ENCODE data around the gene ZNF554.
"Not testable (repeated sequence)": the region's sequence is repeated elsewhere in the genome, so short reads cannot be mapped to it uniquely, and the experiment has no call there.

ZNF554 gene

DNA sequence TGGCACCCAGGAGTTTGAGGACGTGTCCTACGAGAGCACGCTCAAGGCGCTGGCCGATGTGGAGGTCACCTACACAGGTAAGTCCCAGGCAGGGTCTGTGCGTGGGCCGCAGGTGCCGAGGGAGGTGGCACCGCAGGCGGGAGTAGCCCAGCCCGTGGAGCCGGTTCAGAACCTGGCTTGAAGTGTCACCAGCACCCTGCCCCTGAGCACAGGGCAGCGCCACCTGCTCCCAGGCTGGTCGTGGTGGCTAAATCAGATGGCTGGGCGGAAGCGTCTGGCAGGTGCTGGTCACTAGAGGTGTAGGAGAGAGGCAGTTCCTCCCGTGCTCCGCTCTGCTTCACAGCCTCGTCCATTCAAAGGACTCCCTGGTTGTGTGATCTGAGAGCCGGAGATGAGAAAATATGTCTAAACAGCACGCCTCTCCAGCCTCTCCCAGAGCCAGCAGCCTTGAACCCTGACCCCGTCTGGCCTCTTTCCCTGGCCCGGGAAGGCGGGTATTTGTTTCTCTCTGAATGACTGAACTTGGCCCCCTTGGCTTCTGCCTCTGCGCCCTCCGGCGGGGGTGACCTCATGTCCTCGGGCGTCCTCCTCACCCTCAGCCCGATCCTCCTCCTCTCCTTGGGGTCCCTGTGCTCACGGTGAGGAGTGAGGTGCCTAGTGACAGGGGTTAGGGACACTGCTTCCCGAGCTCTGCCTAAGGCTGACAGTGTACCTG is 29.0 kb upstream of the ZNF554 start:
- no peak for DNase-seq (ENCODE audit: low read depth)

DNA sequence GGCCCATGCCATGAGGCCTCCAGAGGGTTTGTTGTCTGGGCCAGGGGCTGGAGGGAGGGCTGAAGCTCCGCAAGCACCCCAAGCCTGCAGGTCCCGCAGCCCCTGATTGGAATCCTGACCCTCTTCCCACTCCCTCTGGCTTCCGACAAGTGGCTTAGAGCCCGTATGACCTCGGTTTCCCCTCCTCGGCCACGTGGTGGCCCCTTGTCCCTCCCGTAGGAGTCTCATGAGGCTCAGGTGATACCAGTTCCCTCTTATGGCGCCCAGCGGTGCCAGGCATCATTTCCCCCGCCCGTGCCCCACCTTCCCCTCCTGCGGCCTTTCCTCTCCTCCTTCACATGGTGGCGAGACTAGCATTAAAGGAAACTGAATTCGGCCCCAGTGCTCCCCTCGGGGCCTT is 28.2 kb upstream of the ZNF554 start:
- DNase-seq (ENCODE audit: low read depth) = no peak

DNA sequence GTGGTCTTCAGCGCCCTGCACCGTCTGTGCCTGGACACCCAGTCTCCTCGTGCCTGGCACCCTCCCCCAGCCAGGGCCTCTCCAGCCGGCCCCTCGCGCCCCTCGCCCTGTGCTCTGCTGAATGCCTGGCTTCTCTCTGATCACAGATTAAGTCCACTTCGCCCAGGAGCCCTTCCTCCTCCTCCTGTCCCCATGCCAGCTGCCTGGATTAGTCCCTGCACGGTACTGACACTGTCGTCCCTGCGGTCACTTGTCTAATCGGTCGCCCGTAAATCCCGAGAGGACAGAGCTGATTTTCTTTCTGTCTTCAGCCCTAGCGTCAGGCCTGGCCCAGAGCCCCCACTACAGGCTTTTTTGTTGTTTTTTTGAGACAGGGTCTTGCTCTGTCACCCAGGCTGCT is 27.8 kb upstream of the ZNF554 start:
- DNase-seq (ENCODE audit: low read depth) = no peak

DNA sequence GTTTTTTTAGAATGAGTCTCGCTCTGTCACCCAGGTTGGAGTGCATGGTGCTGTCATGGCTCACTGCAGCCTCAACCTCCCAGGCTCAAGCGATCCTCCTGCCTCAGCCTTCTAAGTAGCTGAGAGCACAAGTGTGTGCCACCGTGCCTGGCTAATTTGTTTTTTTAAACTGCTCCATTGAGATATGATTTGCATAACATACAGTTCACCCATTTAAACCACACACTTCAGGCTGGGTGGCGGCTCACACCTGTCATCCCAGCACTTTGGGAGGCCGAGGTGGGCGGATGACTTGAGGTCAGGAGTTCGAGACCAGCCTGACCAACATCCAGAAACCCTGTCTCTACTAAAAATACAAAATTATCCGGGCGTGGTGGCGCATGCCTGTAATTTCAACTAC is 27.0 kb upstream of the ZNF554 start:
- DNase-seq (ENCODE audit: low read depth) = not testable (repeated sequence)

DNA sequence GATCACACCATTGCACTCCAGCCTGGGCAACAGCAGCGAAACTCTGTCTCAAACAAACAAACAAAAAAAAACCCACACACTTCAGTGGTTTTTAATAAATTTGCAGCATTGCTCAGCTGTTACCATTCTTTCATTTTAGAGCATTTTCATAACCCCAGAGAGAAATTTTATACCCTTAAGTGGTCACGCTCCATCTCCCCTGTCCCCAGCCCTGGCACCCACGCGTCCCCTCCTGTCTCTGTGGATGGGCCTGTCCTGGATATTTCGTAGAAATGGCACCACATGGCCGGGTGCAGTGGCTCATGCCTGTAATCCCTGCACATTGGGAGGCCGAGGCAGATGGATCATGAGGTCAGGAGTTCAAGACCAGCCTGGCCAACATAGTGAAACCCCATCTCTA is 26.5 kb upstream of the ZNF554 start:
- DNase-seq (ENCODE audit: low read depth) = no peak

DNA sequence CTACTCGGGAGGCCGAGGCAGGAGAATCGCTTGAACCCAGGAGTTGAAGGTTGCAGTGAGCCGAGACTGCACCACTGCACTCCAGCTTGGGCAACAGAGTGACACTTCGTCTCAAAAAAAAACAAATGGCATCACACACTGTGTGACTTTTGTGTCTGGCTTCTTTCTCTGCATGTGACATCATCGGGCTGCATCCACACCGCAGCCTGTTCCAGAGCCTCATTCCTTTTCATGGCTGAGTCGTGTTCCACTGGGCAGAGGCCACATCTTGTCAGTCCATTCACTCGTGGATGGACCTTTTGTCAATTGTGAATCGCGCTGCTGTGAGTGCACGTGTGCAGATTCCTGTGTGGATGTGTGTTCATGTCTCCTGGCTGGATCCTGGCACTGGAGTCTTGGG is 26.1 kb upstream of the ZNF554 start:
- DNase-seq (ENCODE audit: low read depth) = no peak

DNA sequence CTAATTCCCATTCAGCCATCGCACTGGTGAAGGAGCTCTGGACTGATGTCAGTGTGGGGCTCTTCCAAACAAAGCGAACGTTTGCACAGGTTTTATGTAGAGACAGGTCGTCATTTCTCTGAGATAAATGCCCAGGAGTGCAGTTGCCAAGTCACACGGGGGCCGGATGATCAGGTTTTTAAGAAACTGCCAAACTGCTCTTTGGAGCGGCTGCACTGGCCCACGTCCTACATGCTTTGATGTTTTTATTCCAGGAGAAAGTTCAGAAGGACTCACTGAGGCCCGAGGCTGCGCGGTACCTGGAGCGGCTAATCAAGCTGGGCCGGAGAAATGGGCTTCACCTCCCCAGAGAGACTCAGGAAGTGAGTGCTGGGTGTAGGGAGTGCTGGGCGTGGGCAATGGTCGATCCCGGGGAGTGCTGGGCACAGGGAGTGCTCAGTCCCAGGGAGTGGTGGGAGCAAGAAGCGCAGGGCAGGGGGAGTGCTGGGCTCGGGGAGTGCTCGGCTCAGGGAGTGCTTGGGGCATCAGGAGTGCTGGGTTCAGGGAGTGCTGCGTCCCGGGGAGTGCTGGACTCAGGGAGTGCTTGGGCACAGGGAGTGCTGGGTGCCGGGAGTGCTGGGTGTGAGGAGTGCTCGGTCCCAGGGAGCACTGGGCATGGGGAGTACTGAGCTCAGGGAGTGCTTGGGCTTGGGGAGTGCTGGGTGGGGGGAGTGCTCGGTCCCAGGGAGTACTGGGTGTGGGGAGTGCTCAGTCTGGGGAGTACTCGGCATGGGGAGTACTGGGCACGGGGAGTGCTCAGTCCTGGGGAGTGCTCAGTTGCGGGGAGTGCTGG is 23.6 kb upstream of the ZNF554 start:
- DNase-seq (ENCODE audit: low read depth) = no peak

DNA sequence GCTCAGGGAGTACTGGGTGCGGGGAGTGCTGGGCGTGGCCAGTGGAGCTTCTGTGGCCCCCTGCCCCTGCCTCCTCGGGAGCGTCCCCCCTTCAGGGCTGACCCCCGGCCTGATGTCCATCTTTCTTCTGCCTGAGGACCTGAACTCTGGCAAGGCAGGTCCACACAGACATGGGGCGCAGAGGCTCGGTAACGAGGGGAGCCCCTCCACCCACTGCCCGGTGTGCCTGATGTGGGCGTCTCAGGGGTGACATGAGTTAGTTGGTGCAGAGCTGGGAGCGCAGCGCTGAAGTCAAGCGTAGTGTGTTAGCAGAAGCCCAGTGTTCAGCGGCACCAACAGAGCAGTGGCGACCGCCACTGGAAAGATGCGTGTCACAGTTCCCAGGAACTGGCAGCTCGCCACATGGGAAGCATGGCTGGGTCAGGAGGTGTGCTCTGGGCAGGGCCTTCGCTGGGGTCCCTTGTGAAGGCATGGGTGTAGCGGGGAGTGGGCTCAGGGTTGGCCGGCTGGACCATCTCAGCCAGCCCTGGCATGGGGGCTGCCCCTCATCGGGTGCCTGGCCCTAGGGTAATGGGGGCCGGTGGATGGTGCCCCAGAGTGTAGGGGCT is 22.9 kb upstream of the ZNF554 start:
- no peak for DNase-seq (ENCODE audit: low read depth)

DNA sequence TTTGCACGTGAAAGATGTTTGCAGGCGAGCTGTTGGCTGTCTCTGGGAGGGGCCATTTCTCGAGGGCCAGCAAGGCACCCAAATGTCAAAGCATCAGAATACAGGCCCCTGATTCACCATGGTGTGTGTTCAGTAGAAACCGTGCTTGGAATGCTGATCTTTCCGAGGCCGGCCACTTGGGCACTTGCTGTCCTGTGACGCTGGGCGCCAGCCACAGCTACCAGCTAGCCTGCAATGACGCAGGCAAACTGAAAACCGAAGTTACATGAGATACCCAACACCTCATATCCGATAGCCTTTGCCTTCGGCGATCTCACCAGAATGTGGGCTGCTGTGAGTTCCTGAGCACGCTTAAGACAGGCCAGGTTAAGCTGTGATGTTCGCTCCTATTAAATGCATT is 22.4 kb upstream of the ZNF554 start:
- no peak for DNase-seq (ENCODE audit: low read depth)

DNA sequence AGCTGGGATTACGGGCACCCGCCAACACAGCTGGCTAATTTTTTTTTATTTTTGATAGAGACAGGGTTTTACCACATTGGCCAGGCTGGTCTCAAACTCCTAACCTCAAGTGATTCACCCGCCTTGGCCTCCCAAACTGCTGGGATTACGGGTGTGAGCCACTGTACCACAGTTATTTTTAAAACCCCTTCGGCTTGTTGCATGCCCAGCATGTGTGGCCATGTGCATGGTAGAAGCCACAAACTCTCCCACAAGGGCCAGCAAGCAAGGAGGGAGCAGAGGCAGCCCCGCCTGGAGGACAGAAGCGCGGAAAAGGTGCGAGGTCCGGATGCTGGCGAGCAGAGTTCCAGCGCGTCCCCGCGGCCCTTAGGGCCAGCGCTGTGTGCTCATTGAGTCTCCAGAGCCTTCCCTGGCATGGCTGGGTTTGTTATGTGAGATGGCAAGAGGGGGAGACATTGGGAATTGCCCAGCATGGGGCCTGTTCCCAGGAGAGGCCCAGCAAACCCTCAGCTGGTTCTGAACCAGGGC is 21.4 kb upstream of the ZNF554 start:
- no peak for DNase-seq (ENCODE audit: low read depth)

DNA sequence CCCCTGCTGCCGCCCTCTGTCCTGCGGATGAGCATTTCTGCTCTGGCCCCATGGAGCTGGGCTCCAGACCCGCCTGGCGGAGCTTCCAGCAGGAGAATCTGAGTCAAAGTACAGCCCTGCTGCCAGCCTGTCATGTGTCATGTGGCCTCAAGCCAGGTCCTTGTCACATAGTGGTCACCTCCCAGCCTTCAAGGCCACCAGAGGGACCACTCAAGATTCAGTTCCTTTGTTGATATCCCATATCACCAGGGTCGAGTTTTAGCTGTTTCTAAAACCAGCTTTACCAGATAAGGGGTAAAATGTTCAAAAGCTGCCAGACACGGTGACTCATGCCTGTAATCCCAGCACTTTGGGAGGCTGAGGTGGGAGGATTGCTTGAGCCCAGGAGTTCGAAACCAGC is 20.9 kb upstream of the ZNF554 start:
- DNase-seq (ENCODE audit: low read depth) = no peak

DNA sequence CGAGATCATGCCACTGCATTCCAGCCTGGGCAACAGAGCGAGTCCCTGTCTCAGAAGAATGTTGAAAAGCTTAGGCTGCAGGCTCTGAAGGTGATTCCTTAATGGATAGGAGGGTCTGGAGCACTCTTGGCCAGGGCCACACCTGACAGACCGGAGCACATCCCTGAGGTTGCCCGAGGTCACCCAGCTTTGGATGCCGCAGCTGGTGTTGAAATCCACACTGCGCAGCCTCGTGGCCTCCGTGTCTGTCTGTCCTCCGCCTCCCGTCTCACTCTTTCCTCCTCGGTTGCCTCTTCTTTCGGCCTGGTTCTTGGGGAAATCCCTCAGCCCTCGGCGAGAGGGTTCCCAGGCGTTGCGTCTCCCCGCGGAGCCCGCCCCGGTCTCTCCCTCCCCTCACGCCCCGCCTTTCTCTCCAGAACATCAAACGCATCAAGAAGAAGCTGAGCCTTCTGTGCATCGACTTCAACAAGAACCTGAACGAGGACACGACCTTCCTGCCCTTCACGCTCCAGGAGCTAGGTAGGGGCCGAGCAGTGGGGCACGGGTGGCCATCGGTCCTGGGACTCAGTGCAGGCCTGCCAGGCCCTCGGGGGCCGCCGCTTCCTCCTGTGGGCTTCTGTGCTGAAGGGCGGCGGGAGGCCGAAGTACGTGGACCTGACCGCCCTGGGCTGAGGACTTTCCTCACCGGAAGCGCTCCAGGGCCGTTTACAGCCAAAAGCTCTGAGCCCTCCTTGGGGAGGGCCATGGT is 20.2 kb upstream of the ZNF554 start:
- DNase-seq (ENCODE audit: low read depth) = no peak

DNA sequence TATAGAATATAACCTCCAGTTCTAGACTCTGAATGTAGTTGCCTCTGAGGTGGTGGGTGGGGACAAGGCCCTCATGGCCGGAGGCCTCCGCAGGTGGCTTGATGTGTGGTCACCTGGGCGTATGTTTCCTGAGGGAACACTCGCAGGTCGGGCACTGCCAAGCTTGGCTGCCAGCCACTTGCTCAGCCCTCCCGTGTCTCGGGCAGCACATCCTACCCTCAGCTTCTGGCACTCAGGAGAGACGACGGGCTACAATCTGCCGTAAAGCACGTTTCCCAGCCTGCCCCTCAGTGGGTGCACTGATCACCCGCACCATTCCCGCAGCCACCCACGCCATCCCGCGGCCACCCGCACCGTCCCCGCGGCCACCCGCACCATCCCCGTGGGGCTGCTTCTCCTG is 19.2 kb upstream of the ZNF554 start:
- no peak for DNase-seq (ENCODE audit: low read depth)

DNA sequence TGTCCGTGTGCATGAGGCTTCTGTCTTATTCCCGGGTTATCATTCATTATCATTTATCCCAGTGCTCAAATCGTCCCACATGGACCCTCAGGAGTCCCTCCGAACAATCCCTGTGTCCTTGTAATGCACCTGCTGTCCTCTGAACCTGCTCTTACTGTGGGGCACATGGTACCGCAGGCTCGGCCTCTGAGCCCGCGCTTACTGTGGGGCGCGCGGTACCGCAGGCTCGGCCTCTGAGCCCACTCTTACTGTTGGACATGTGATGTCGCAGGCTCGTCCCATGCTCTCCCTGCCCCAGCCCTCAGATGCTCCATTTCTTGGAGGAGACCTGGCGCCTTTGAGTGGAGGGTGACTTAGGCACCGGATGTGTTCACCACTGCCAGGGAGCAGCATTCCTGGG is 16.8 kb upstream of the ZNF554 start:
- no peak for DNase-seq (ENCODE audit: low read depth)

DNA sequence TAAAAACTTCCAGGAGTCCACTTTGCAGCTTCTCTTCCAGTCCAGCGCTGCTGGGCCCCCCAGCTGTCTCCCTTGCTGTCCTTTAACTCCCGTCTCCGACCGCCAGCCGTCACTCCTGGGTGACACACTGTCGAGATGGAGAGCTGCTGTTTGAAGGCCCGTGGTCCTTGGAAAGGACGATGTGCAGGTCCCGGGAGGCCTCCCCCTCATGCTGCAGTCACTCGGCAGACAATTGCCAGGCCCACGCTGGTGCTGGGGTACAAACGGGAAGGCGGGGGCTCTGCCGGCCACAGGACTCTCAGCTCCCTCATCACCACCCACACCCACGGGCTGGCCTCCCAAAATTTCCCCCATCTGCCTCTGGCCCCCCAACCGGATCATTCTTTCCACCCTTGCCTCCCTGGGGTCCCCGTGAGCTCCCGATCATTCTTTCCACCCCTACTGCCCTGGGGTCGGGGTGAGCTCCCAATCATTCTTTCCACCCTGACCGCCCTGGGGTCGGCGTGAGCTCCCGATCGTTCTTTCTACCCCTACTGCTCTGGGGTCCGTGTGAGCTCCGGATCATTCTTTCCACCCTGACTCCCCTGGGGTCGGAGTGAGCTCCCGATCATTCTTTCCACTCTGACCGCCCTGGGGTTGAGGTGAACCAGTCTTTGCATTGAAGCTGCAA is 16.0 kb upstream of the ZNF554 start:
- DNase-seq (ENCODE audit: low read depth) = no peak

DNA sequence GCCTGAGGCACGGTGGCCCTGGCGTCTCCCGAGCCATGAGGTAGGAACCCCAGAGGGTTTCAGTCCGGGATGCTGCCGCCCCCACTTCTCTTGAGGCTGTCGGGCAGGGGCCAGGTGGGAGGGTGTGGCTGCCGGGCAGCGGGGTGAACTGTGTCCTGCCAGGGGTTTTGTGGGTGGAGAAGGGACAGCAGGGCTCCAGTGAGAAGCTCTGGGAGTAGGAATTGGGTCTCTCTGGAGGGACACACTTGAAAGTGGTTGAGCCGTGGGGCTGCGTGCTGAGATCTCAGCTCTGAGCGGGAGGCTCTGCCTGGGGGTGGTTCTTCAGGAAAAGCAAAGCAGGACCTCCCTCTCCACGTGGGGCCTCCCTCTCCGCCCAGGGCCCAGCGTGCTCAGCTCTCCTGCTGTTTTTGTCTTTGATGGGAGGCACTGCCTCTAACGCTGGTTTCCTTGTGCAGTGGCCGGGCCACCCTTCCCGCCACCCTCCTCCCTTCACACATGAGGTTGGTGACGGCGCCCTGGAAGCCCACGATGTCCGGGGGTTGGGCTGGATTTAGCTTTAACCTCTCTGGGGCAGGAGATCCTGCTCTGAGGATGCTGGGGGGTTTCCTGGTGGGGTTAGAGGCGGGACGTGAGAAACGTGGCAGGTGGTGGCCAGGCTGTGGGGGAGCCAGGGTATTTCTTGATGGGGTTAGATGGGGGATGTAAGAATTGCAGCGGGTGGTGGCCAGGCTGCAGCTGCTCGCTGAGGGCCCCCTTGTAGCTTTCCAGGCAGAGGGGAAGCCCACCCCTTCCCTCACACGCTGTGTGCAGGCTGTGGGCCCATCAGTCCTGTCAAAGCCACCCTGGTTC is 15.3 kb upstream of the ZNF554 start:
- DNase-seq (ENCODE audit: low read depth) = no peak

DNA sequence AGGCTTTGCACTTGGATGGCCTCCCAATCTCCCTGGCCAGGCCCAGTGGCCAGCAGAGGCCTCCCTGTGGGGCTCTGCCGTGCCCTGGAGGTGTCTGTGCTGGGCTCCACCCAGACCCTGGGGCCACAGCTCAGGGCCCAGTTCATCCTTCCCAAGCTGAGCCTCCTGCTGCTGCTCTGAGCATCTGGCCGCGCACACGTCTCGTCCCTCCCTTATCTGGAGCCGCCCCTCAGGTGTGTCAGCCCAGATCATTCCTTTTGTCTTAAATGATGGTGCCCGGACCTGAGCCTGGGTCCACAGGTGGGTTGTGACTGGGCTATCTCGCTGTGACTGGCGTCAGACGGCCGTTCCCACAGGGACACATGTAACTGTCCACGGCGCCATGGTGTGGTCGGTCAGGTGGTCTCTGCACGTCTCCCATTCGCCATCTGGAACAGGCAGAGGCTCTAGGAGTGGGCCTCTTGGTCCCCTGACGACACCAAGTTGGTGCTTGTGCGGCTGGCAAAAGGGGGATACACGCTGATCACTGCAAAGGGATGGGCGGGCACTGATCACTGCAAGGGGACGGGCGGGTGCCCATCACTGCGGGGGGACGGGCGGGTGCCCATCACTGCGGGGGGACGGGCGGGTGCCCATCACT is 14.3 kb upstream of the ZNF554 start:
- DNase-seq (ENCODE audit: low read depth) = no peak

DNA sequence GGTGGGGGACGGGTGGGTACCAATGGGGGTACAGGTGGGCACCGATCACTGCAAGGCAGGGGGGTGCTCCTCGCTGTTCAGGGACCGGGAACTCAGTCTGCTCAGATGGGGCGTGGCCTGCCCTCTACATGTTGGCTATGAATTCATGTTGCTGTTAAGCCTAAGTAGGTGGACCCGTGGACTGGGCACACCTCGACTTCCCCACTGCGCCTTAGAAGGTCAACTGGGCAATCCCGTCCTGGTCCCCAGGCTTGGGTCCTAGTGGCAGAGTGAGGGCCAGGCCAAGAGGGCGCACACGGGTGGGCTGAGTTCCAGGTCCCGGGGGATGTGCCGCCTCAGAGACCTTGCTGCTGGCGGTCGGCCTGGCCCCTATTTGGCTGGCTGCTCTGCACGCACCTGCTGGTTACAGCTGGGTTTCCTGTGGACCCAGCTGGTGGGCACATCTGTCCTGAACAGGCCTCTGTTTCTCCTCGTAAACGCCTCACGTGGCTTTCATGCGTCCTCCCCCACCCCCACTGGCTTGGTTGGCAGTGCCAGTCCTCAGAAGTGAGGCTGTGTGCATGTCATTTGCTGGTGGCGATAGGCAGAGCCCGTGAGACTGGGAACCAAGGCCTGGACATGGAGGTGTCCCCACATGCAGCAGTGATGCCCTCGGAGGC is 13.5 kb upstream of the ZNF554 start:
- DNase-seq (ENCODE audit: low read depth) = no peak

DNA sequence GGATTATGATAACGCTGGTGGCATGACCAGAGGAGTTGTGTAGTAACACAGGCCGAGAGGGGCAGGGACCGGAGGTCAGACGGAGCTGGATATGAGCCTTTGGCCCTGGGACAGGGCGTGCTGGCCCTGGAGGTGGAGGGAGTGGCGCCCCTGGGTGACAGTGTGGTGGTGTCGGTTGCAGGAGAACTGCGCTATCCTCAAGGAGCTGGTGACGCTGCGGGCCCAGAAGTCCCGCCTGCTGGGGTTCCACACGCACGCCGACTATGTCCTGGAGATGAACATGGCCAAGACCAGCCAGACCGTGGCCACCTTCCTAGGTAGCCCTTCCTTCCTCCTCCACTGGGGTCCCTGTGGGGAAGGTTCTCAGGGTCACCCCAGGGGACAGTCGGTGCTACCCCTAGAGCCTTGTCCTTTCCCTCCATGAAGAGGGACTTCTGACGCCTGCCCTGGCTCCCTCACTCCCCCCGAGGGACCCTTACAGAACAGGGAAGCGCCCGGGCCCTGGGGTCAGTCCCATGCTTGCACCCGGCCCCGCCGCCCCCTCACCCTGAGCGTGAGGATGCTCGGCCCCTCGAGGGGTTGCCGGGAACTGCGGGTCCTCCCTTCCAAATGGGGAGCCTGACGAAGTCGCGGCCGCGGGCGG is 12.8 kb upstream of the ZNF554 start:
- no peak for DNase-seq (ENCODE audit: low read depth)

All from stimulated activated CD8-positive, alpha-beta memory T cell treated with anti-CD3 and anti-CD28 coated beads, Interleukin-7, amount 100 ng/mL, for 24 hours (primary cell).